22Rv1 (cell line): ENCODE results near the gene HMX2.
A peak's percentile ranks its signal among the peaks of the same experiment; 100 is the strongest.

Experiments used
- H3K27ac ChIP-seq: fragments of 450-650 bp; 2 replicates; pipeline ENCODE4 v1.5.1; 2017
- CTCF ChIP-seq: fragments of 450-650 bp; IDR thresholded peaks from 2 replicates; pipeline ENCODE4 v1.5.1; 2017; ENCODE audit warnings: mild to moderate bottlenecking
- ZFX ChIP-seq: fragments of 450-650 bp; IDR thresholded peaks from 2 replicates; pipeline ENCODE4 v1.6.1; 2017; ENCODE audit warnings: antibody characterized with exemption, borderline replicate concordance

The HMX2 gene

GRCh38 chr10:123143825-123144168 lies 4.1 kb upstream of the HMX2 start:
- no peak for TF ChIP-seq ZFX
- no peak for TF ChIP-seq CTCF
- H3K27ac ChIP-seq = no peak overlapping the region

- no peak for TF ChIP-seq ZFX
- TF ChIP-seq CTCF = peak; percentile 28
Measured at GRCh38 chr10:123144697-123145541, 3.0 kb upstream of the HMX2 start.

GRCh38 chr10:123145542-123146012 lies 2.4 kb upstream of the HMX2 start:
- no peak for TF ChIP-seq CTCF
- no peak overlapping the region for H3K27ac ChIP-seq

More at GRCh38 chr10:123144697-123145541, 3.0 kb upstream of the HMX2 start:
- H3K27ac ChIP-seq = no peak overlapping the region

- TF ChIP-seq ZFX (no peak), CTCF (no peak)
- H3K27ac ChIP-seq = no peak overlapping the region
Measured at GRCh38 chr10:123146013-123146893, 1.7 kb upstream of the HMX2 start.

- no peak overlapping the region for H3K27ac ChIP-seq
- TF ChIP-seq CTCF = no peak
- TF ChIP-seq ZFX = no peak
Measured at GRCh38 chr10:123146894-123147634, 872 bp upstream of the HMX2 start.

- TF ChIP-seq CTCF (no peak), ZFX (no peak)
- H3K27ac ChIP-seq = no peak overlapping the region
Measured at GRCh38 chr10:123148414-123149161, 652 bp downstream of the HMX2 start.
